ENCODE measurements around the gene TEX36. TPM values are rescaled to one million over a fixed set of nuclear protein-coding genes. Genes with fewer than 3 reads are reported as not detected.

Gene TEX36
- total and polyA plus RNA-seq, 9 of the 15 experiments (the other 6 are each of a cell fraction or from before 2014, with no cell fraction given), result 0.10 to 0.82 (median 0.15) TPM; not detected in 6

DNA sequence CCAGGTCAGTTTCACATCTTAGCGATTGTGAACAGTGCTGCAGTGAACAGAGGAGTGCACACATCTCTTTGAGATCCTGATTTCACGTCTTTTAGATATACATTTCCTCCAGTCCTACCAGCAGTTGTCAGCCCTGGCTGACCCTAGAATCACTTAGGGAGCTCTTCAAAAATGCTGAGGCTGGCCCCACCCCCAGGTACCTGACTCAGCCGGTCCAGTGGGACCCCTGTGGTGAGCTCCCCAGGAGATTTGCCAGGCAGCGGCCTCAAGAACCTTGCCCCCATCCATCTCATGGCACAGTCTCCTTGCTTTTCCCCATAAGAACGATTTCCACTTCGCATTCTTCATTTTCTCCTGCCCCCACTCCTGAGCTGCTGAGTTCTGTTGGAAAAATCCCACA, 45.5 kb downstream of the TEX36 start:
- Histone ChIP-seq H3K27ac (ENCODE audit: extremely low read depth, low read depth, low read length) (no peak overlapping the region), H3K9me3 (replicated peaks; ENCODE audit: control insufficient read depth, insufficient read depth, low read depth, low read length) (no peaks in the 10 kb centered on the region), H3K4me3 (no peak overlapping the region), H4K20me1 (replicated peaks; ENCODE audit: control insufficient read depth, insufficient read depth, low read length) (no peaks in the 10 kb centered on the region), H3K27me3 (ENCODE audit: control insufficient read depth in 2 of 2, insufficient read depth in 2 of 2, low read length in 2 of 2) (peaks cover 8 to 22% of the 10 kb centered on the region in 2 experiments; a peak in 4 of 5 replicates), H2AFZ (ENCODE audit: low read depth, low read length) (no peak overlapping the region), H3K36me3 (ENCODE audit: control insufficient read depth, insufficient read depth, low read length) (no peaks in the 10 kb centered on the region), H3K4me2 (ENCODE audit: insufficient read depth, low read length) (no peak overlapping the region), H3K4me1 (replicated peaks in 1 of 2; ENCODE audit: control insufficient read depth in 2 of 2, insufficient read depth in 2 of 2, low read length in 2 of 2) (no peaks in the 10 kb centered on the region), H3K9ac (ENCODE audit: insufficient read depth in 1 of 2, low read depth in 2 of 2, low read length in 2 of 2) (no peak overlapping the region), H3K9me1 (ENCODE audit: control insufficient read depth, insufficient read depth, low read length) (no peaks in the 10 kb centered on the region), H3K79me2 (ENCODE audit: control insufficient read depth, insufficient read depth, low read length) (no peaks in the 10 kb centered on the region)
- ATAC-seq, result no peak
- no peak for FAIRE-seq
- 0% methylated on average over 6 of the region's 6 CpGs for WGBS (ENCODE audit: insufficient coverage, low coverage, missing lambda C conversion rate)
- ChIA-PET POLR2A (no interaction called here), CTCF (ENCODE audit: low intra/inter-chr PET ratio) (no interaction called here)
- TF ChIP-seq TFE3 (CRISPR knock-in tag; IDR thresholded peaks at IDR 0.05), result no peak
- BruUV-seq (replicated peaks), result no TSS peak
- no peak for DNase-seq (ENCODE audit: extremely low read depth in 1 of 4, low spot score in 3 of 4)
- in situ Hi-C loops (cut with MboI) (no loop called here), intact Hi-C loops (cut with micrococcal nuclease) (no loop called here)

DNA sequence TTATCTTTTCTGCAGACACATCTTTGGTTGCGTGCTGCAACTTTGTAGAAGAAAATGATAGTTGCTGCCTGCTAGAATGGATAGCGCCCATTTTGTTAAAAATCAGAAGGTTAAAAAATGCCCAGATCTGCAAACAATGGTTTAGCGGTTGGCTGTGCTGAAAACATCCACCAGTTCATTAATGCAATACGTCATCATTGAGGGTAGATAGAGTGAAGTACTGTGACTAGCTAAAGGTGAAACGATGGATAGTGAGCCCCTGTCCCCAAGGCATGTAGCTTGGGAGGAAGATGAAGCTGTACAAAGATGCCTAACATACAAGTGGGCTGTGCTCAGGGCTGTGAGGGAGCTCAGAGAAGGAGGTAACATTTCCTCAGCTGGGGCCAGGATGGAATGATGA, 48.4 kb downstream of the TEX36 start:
- peaks cover 12 to 43% of the 10 kb centered on the region in 2 experiments; a peak in 4 of 5 replicates for H3K27me3 ChIP-seq (ENCODE audit: control insufficient read depth in 2 of 2, insufficient read depth in 2 of 2, low read length in 2 of 2)
- H3K4me1 ChIP-seq (replicated peaks in 1 of 2; ENCODE audit: control insufficient read depth in 2 of 2, insufficient read depth in 2 of 2, low read length in 2 of 2), result no peaks in the 10 kb centered on the region
- intact Hi-C loops (cut with micrococcal nuclease), result no loop called here
- no peaks in the 10 kb centered on the region for H3K36me3 ChIP-seq (ENCODE audit: control insufficient read depth, insufficient read depth, low read length)
- DNase-seq (ENCODE audit: extremely low read depth in 1 of 4, low spot score in 3 of 4) (no peak), FAIRE-seq (no peak), ATAC-seq (no peak)
- in situ Hi-C loops (cut with MboI), result no loop called here
- H3K9ac ChIP-seq (ENCODE audit: insufficient read depth in 1 of 2, low read depth in 2 of 2, low read length in 2 of 2), result no peak overlapping the region
- H3K79me2 ChIP-seq (ENCODE audit: control insufficient read depth, insufficient read depth, low read length), result no peaks in the 10 kb centered on the region
- H3K9me3 ChIP-seq (replicated peaks; ENCODE audit: control insufficient read depth, insufficient read depth, low read depth, low read length), result no peaks in the 10 kb centered on the region
- H3K27ac ChIP-seq (ENCODE audit: extremely low read depth, low read depth, low read length), result no peak overlapping the region
- H2AFZ ChIP-seq (ENCODE audit: low read depth, low read length), result no peak overlapping the region
- H4K20me1 ChIP-seq (replicated peaks; ENCODE audit: control insufficient read depth, insufficient read depth, low read length), result no peaks in the 10 kb centered on the region
- no peak overlapping the region for H3K4me2 ChIP-seq (ENCODE audit: insufficient read depth, low read length)
- no peaks in the 10 kb centered on the region for H3K9me1 ChIP-seq (ENCODE audit: control insufficient read depth, insufficient read depth, low read length)
- WGBS (ENCODE audit: insufficient coverage, low coverage, missing lambda C conversion rate), result 0% methylated on average over 5 of the region's 5 CpGs
- ChIA-PET CTCF (ENCODE audit: low intra/inter-chr PET ratio) (no interaction called here), POLR2A (no interaction called here)
- no TSS peak for BruUV-seq (replicated peaks)
- H3K4me3 ChIP-seq, result no peak overlapping the region
- TF ChIP-seq ZZZ3 (IDR thresholded peaks at IDR 0.05) (no peak), PHF21A (IDR thresholded peaks at IDR 0.05; ENCODE audit: borderline replicate concordance, low read depth) (no peak), LARP7 (IDR thresholded peaks at IDR 0.05) (no peak), KHSRP (IDR thresholded peaks at IDR 0.05) (no peak), XRCC3 (IDR thresholded peaks at IDR 0.05) (no peak), HBP1 (CRISPR knock-in tag; IDR thresholded peaks at IDR 0.05) (no peak), SIRT6 (IDR thresholded peaks at IDR 0.05; ENCODE audit: low read depth, low read length) (no peak), ELF2 (CRISPR knock-in tag; IDR thresholded peaks at IDR 0.05) (no peak), ZNF408 (CRISPR knock-in tag; IDR thresholded peaks at IDR 0.05; ENCODE audit: low read depth) (no peak)
- TF ChIP-seq, protein P1, sequence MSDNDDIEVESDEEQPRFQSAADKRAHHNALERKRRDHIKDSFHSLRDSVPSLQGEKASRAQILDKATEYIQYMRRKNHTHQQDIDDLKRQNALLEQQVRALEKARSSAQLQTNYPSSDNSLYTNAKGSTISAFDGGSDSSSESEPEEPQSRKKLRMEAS (CRISPR knock-in tag; IDR thresholded peaks at IDR 0.05), result no peak
